ENCODE data around the gene ZIC1. TPM values are rescaled to one million over a fixed set of nuclear protein-coding genes. Genes with fewer than 3 reads are reported as not detected.

ZIC1 gene
- total RNA-seq, 1 experiment from 2014 or later, result 0.36 TPM

GRCh38 chr3:147431751-147432150, 22.6 kb downstream of the ZIC1 start:
- intact Hi-C loops (cut with micrococcal nuclease; ENCODE audit: unreplicated experiment), result no loop called here
- H3K4me1 ChIP-seq (ENCODE audit: control insufficient read depth, insufficient read depth, low read length), result no peaks in the 10 kb centered on the region
- ATAC-seq, result no peak

GRCh38 chr3:147447224-147447623, 38.1 kb downstream of the ZIC1 start:
- ChIA-PET CTCF (no interaction called here), POLR2A (no interaction called here)
- no peak for ATAC-seq
- Histone ChIP-seq H3K27me3 (ENCODE audit: control insufficient read depth, insufficient read depth, low read length) (no peaks in the 10 kb centered on the region), H3K27ac (ENCODE audit: low read length) (no peak overlapping the region), H3K9me3 (ENCODE audit: control insufficient read depth, insufficient read depth, low read depth, low read length) (no peaks in the 10 kb centered on the region), H3K4me3 (ENCODE audit: low read depth in 2 of 2, low read length in 2 of 2) (no peak overlapping the region), H3K4me1 (ENCODE audit: control insufficient read depth, insufficient read depth, low read length) (no peaks in the 10 kb centered on the region), H3K36me3 (ENCODE audit: control insufficient read depth, insufficient read depth, low read length) (no peaks in the 10 kb centered on the region)
- BruUV-seq (replicated peaks), result no TSS peak
- in situ Hi-C loops (cut with HindIII; ENCODE audit: low pct_unique_long_range_greater_than_20kb, low sequenced_read_pairs) (no loop called here), intact Hi-C loops (cut with micrococcal nuclease; ENCODE audit: unreplicated experiment) (no loop called here)
- DNase-seq (ENCODE audit: low read depth, low spot score), result no peak
- TF ChIP-seq CTCF (IDR thresholded peaks at IDR 0.05), result no peak
- TF ChIP-seq SIN3A (IDR thresholded peaks at IDR 0.05; ENCODE audit: borderline replicate concordance, insufficient read depth, low read depth, low read length), result no peak
- no peak for TF ChIP-seq TCF7L2 (IDR thresholded peaks at IDR 0.05; ENCODE audit: low read depth, low read length)
- no peak for TF ChIP-seq REST (IDR thresholded peaks at IDR 0.05; ENCODE audit: insufficient read depth in 1 of 2, low read depth in 2 of 2, low read length in 1 of 2)
- no peak for TF ChIP-seq POLR2AphosphoS5 (IDR thresholded peaks at IDR 0.05; ENCODE audit: low read depth, low read length)

More at GRCh38 chr3:147431751-147432150, 22.6 kb downstream of the ZIC1 start:
- in situ Hi-C loops (cut with HindIII; ENCODE audit: low pct_unique_long_range_greater_than_20kb, low sequenced_read_pairs), result no loop called here
- H3K27ac ChIP-seq (ENCODE audit: low read length), result no peak overlapping the region
- no peak overlapping the region for H3K4me3 ChIP-seq (ENCODE audit: low read depth in 2 of 2, low read length in 2 of 2)
- H3K9me3 ChIP-seq (ENCODE audit: control insufficient read depth, insufficient read depth, low read depth, low read length), result no peaks in the 10 kb centered on the region
- CTCF ChIA-PET, result no interaction called here
- no peaks in the 10 kb centered on the region for H3K27me3 ChIP-seq (ENCODE audit: control insufficient read depth, insufficient read depth, low read length)
- no peak for DNase-seq (ENCODE audit: low read depth, low spot score)
- POLR2A ChIA-PET, result interaction anchor here (0.6 kb wide), 1 partner anchor 21 kb away, joined by 6 read pairs; no protein-coding TSS in a partner anchor
- BruUV-seq (replicated peaks), result no TSS peak
- TF ChIP-seq POLR2AphosphoS5 (IDR thresholded peaks at IDR 0.05; ENCODE audit: low read depth, low read length), result no peak
- no peak for TF ChIP-seq REST (IDR thresholded peaks at IDR 0.05; ENCODE audit: insufficient read depth in 1 of 2, low read depth in 2 of 2, low read length in 1 of 2)
- TF ChIP-seq SIN3A (IDR thresholded peaks at IDR 0.05; ENCODE audit: borderline replicate concordance, insufficient read depth, low read depth, low read length), result no peak
- TF ChIP-seq CTCF (IDR thresholded peaks at IDR 0.05), result no peak
- H3K36me3 ChIP-seq (ENCODE audit: control insufficient read depth, insufficient read depth, low read length), result no peaks in the 10 kb centered on the region
